CD4-positive, alpha-beta T cell treated with Interleukin-4 for 1 hour (primary cell): ENCODE data around the gene RAP1GAP.

ENCODE experiments used
- DNase-seq, 2 donors: peaks; one replicate each; pipeline ENCODE4 v3.0.0-alpha.2; 2020 to 2022

RAP1GAP gene

GRCh38 chr1:21669258-21670058, at the start of gene RAP1GAP:
Gene RAP1GAP (minus strand): TSS chr1:21669357. CDS start chr1:21620032, 49,325 bp downstream.
- DNase-seq: peak in 1 of 2 donors; percentile 33

- no peak for DNase-seq
These were observed 47.0 kb upstream of the RAP1GAP start for GRCh38 chr1:21716169-21716568.

GRCh38 chr1:21707891-21708290, 38.7 kb upstream of the RAP1GAP start:
- DNase-seq: no peak

- DNase-seq: no peak
These were observed 38.1 kb upstream of the RAP1GAP start for GRCh38 chr1:21707086-21707840.

GRCh38 chr1:21706151-21706835, 37.1 kb upstream of the RAP1GAP start:
- no peak for DNase-seq

- DNase-seq: no peak
These were observed 36.3 kb upstream of the RAP1GAP start for GRCh38 chr1:21705303-21705980.

- DNase-seq: no peak
These were observed 35.0 kb upstream of the RAP1GAP start for GRCh38 chr1:21704145-21704544.

- DNase-seq: peak in 1 of 2 donors; percentile 25
These were observed 34.3 kb upstream of the RAP1GAP start for GRCh38 chr1:21703318-21703963.

- DNase-seq: no peak
These were observed 33.6 kb upstream of the RAP1GAP start for GRCh38 chr1:21702780-21703179.

- DNase-seq: no peak
These were observed 32.2 kb upstream of the RAP1GAP start for GRCh38 chr1:21701401-21701800.

- DNase-seq: no peak
These were observed 30.9 kb upstream of the RAP1GAP start for GRCh38 chr1:21700094-21700493.

- no peak for DNase-seq
These were observed 27.8 kb upstream of the RAP1GAP start for GRCh38 chr1:21696931-21697330.

- DNase-seq: no peak
These were observed 24.6 kb upstream of the RAP1GAP start for GRCh38 chr1:21693732-21694131.

- no peak for DNase-seq
These were observed 22.6 kb upstream of the RAP1GAP start for GRCh38 chr1:21691739-21692138.

- no peak for DNase-seq
These were observed 20.7 kb upstream of the RAP1GAP start for GRCh38 chr1:21689661-21690372.

- DNase-seq: no peak
These were observed 17.9 kb upstream of the RAP1GAP start for GRCh38 chr1:21687081-21687529.

GRCh38 chr1:21685946-21686678, 17.0 kb upstream of the RAP1GAP start:
- no peak for DNase-seq

GRCh38 chr1:21681426-21681825, 12.3 kb upstream of the RAP1GAP start:
- no peak for DNase-seq

GRCh38 chr1:21680918-21681317, 11.8 kb upstream of the RAP1GAP start:
- DNase-seq: no peak

- DNase-seq: no peak
These were observed 11.2 kb upstream of the RAP1GAP start for GRCh38 chr1:21680381-21680780.

GRCh38 chr1:21677168-21677567, 8.0 kb upstream of the RAP1GAP start:
- DNase-seq: no peak
